NCI-H1694 (cell line): ENCODE results near the gene EHMT1.

Experiments used
- DNase-seq: peaks from one replicate; lab custom pipeline; 2025; lab: John Stamatoyannopoulos, UW

The EHMT1 gene

DNA sequence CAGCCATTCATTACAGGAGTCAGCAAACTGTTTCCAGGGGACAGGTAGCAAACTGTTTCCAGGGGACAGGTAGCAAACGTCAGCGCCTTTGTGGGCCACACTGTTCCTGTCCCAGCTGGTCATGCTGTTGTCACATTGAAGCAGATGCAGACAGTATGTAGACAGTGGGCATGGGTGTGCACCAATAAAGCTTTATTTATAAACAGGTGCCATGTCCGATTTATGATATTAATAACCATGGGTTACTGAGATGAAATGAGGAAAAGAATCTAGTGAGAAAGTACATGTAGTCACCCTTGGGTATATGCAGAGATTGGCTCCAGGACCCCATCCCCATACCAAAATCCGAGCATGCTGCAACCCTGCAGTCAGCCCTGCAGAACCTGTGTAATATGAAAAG lies 122.5 kb downstream of the EHMT1 start:
- DNase-seq: no peak

DNA sequence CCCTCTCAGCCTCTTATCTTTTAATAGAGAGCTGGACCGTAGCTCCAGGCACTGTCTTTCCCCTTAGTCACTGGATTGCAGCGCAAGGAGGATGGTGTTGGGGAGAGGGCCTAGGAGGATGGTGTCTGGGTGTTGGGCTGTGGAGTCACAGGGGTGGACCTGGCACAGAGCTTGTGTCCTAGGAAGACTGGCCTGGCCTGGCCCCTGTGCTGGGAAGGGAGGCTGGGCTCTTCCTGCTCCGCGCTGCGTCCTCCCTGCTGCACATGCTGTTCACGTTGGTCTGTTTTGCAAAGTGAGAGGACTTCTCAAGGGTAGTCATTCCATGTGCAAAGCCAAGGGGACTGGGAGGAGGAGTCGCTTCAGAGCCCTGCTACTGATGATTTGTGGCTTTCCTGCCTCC lies 123.9 kb downstream of the EHMT1 start:
- no peak for DNase-seq

DNA sequence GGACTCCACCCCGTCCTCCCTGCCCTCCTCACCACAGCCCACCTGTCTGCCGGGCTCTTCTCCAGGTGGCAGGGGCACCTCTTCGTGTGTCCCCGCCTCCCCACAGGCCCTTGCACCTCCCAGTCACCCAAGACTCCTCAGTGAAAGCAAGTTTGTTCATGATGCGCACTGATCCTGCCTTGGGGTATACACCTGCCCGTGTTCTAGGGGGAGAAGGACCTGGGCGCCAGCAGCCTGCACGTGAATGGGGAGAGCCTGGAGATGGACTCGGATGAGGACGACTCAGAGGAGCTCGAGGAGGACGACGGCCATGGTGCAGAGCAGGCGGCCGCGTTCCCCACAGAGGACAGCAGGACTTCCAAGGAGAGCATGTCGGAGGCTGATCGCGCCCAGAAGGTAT lies 124.9 kb downstream of the EHMT1 start:
- DNase-seq: no peak

DNA sequence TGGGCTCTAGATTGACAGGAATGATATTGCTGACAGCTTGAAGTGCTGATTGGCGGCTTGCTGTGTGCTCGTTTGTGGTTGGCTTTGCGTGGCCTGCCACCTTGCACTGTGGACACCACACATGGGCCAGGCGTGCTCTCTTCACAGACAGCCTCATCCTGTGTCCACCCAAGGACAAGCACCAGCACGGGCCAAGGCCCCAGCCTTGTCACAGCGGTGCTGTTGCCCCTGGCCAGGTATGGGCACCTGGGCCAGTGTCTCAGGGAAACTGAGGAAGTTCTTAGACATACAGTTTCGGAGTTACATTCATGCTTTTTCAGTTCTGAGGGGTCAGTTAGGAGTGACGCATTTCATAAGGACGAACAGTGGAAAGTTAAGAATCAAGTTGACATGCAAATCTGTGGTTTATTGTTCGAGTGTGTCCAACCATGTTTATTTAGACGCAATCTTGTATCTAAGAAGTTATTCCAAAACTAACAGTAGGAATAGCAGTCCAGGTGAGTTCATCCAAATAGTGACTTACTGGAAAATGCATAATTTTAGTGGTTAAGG lies 125.9 kb downstream of the EHMT1 start:
- DNase-seq: no peak

DNA sequence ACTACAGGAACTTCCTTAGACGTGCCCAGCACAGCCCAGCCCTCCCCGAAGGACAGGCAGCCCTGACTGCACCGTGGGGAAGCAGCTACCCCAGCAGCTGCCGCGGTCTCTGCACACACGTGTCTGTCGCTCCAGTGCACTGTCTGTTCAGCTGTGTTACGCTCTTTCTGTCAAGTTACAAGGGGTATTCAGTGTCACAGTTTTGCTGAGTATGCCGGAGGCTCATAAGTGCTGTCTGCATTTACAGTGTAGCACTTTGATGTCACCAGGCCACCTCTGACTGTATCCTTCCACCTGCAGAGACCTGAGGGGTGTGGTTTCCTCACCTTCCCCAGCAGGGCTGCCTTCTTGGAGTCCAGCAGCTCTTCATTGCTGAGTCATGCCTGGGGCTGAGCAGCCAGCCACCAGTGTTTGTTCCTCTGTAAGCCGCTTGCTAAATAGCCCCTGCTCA lies 126.8 kb downstream of the EHMT1 start:
- no peak for DNase-seq

DNA sequence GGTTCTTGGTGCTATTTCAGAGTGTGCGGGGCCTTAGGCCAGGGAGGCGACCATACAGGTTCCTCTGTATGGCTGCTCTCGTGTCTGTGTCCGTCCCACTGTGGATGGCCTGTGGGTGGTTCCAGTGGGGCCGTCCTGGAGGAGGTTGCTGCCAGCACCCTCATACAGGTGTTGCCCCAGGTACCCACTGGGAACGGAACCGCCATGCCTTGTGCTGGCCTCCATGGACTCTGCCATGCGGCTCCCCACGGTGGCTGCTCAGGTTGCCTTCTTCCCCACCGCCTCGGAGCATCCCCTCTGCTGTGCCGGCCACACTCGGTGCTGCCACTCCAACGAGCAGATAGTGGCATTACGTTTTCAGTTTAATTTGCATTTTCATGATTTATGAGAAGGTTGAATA lies 129.5 kb downstream of the EHMT1 start:
- no peak for DNase-seq

DNA sequence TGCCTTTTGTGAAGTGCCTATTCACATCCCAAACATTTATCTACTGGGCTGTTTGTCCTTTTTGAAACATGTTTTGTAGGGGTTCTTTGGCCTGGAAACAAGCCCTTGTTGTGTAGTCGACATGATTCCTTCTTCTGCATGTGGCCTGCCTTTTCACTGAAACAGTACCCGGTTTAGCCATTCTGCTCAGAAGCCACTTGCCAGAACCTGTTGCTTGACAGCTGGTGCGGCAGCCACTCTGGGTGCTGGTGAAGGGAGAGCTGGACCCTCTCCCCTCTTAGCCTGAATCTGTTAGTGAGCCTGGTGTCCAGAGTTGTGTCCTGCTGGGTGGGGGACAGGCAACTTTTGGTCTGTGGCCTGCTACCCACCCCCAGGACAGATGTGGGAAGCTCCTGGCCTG lies 129.9 kb downstream of the EHMT1 start:
- no peak for DNase-seq

DNA sequence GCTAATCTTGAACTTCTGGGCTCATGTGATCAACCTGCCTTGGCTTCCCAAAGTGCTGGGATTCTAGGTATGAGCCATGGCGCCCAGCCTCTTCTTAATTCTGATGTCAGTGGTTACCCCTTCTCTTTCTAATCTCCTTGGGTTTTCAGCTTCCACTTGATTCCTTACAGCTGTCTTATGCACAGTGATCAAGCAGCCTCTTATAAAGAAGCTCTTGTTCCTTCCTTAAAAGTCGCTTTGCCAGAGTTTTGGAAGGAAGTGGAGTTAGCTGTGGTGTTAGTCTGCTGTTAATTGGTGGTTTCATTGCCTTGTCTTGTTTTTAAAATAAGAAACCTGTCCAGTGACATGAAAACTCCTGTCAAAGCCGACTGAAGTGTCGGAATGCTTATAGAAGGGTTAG lies 130.7 kb downstream of the EHMT1 start:
- DNase-seq: no peak

DNA sequence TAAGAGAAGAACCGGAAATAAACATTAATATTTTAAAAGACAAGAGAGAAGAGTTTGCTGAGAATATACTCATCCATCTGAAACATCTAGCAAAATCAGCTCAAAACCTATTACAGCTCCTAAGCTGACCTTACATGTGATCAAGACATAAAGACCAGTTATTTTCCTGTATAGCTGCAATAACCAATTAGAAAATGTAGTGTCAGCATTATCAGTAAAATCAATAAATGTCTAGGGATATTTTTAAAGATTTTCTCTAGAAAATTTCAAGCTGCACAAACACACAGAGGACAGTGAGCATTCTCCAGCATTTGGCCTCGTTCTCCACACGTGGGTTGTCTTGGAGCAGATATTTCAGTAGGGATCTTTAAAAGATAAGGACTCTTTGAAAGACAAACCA lies 131.2 kb downstream of the EHMT1 start:
- no peak for DNase-seq

DNA sequence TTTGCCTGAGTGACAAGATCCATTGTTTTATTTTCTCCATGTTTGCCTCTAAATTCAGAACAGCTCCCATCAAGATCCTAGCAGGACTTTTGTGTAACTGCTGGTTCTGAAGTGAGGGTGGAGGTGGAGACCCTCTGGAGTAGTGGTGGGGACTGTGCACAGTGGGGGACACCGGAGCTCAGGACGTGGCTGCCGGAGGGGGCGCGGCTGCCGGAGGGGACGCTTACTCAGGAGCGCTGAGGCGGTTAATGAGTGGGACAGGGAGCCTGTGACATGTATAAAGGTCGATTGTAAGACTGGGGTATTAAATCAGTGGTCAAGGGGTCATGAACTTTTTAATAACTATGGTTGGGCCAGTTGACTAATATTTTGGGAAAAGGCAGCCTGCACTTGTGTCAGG lies 131.8 kb downstream of the EHMT1 start:
- DNase-seq: no peak

DNA sequence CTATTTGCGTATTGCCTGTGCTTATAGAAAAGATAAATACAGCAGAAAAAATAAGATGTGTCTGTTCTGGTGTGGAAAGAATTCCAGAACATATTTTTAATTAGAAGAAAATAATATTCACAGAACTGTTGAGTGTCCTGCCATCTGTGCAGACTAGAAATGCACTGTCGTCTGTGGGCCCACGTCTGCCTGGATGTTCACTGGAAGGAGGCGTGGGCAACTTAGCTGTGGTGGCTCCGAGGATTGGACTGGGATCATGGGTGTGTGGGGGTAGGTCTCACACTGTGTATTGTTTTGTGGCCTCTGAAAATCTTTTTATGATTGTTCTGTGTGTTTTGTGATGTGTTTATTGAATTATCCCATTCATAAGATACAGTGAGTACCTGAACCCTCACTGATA lies 132.8 kb downstream of the EHMT1 start:
- DNase-seq: no peak

DNA sequence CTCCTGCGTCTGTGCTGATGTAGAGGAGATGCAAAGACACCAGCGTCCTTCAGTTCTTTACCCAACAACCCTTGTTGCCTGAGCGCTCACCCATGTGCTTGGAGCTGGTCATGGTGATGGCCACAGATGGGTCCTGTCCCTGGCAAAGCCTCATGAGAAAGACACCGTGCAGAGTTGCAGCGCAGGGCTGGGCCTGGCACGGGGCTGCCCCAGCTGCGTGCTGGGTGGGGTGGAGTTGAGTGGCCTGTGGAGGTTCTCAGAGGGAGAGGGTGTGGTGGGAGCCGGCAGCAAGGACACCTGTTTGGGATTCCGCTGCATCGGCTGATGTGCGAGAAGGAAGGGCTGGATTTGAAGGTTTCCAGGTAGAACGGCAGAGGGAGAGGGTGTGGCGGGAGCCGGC lies 133.6 kb downstream of the EHMT1 start:
- DNase-seq: no peak

DNA sequence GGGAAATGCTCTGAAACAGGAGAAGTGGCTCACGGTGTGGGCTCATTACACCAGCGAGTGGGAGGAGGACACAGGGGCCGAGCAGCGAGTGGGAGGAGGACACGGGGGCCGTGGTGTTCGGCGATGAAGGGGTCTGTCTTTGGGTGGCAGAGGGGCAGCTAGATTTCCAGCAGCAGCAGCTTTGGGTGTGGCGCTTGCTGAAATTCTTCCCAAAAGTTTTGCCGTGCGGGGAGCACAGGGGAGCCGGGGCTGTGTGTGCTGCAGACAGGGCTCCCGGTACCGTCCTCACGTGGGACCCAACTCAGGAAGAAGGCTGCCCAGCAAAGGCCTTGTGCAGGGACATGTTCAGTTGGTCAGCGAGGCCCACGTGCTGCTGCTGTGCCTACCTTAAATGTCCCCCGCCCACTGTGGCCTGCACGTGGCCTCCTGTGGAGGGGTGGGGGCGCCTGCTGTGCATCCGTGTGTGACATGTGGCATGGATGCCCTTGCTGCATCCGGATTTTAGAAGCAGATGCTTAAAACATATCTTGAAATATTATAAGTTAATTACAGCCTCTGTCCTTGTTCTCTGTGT lies 134.5 kb downstream of the EHMT1 start:
- no peak for DNase-seq

DNA sequence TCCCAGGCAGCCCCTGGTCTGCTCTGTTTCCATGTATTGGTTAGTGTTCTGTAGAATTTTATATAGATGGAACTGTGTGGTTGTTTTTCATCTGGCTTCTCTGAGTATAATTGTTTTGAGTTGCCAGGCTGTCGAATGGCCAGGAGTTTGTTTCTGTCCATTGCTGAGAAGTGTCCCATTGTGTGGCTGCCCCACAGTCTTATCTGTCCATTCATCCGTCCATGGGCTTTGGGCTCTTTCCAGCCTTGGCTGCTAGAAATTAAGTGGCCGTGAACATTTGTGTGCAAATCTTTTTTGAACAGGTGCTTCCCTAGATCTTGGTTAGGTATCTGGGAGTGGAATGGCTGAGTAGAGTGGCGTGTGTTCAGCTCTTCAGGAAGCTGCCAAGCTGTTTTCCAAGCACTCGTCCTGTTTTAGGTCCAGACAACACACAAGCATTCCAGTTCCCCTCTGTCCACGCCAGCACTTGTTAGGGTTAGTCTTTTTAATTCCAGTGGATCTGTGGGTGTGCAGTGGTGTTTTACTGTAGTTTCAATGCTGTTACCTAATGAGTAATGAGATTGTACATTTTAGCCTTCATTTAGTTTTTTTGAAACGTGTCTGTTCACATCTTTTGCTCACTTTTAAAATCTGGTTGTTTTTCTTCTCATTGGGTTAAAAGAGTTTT lies 136.6 kb downstream of the EHMT1 start:
- DNase-seq: no peak

DNA sequence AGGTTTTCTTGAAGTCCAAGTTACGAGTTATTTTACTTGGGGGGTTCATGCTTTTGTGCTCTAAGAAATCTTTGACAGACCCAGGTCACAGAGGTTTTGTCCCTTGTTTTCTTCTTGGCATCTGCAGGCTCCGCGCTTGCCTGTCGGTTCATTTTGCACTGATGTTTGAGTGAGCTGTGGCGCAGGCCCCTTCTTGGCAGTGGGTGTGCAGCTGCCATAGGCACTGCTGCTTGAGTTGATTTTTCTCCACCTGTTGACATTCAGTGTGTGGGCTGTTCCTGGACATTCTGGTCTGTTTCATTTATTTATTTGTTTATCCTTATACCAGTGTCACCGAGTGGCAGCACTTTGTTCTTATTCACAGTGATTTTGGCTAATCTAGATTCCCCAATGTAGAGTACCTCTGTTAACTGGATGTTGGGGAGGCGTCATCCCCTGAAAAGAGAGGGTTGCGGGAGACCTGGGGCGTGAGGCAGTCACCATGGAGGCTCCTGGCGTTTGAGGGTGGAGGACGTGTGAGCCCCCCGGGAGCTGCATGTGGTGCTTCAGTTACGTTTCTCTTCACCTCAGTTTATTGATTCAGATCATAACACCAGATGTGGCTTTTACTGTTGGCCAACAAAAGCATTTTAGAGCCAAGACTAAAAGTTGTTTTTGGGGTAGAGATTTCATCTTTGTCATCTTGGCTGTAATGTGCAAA lies 137.4 kb downstream of the EHMT1 start:
- no peak for DNase-seq

DNA sequence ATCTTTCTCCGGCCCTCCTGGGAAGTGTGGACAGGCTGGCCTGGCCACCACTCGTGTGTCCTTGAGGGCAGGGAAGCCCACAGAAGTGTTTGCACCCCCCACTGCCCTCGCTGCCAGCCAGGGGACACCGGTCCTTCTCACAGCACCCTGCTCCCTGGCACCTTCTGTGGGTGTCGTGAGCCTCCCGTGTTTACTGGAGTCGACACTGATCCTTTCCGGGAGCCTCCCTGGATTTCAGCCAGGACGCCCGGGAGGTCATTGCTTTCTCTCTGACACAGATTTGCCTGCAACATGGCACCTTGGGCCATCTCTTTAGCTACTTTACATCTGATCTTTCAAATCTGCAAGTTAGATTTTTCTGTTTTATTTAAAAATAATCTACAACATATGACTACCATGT lies 138.3 kb downstream of the EHMT1 start:
- DNase-seq: no peak

DNA sequence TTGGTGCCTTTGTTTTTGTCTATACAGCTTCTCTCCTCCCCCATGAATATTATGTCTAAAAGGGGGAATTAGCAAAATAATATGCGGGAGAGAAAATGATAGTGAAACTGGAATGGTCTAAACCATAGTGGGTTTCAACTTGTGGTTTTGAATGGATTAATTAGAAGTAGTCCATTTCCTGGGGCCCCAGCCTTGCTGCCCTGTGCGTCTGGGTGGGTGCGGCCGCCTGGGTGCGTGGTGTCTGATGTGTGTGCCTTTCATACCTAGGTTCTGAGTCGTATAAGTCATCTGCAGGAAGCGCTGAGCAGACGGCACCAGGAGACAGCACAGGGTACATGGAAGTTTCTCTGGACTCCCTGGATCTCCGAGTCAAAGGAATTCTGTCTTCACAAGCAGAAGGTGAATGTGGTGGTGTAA lies 138.8 kb downstream of the EHMT1 start:
- no peak for DNase-seq

DNA sequence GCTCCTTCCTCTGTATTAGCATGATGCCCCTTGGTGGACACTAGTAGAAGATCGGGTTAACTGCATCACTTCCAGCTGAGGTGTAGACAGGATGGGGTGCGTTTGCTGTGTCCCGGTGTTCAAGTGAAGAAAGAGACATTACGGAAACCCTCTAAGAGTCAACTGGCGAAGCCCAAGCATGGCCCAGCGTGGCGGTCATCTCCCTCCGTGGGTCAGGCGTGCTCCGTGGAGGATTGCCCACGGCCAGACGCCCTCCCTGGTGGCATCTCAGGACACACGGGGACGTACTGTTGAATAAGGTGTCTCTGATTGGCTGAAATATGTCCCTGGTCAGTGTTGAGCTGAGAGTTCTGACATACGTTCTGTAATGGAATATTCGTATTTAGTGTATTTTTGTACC lies 139.3 kb downstream of the EHMT1 start:
- no peak for DNase-seq

DNA sequence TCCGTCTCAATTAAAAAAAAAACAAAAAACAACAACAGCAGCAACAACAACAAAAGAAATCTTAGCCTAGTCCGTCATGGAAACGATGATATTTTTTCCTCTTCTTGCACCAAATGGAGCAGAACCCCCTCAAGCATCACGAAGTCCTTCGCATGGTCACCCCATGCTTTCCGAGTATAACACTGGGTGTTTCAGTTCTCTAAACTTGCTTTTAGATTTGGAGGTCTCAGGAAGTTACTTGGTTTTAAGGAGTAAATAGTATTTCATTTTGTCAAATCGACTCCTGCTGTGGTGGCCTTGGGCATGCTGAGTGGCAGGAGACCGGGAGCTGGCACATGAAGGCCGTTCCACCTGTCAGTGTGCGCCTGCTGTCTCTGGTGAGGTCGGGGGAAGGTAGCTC lies 140.3 kb downstream of the EHMT1 start:
- no peak for DNase-seq

DNA sequence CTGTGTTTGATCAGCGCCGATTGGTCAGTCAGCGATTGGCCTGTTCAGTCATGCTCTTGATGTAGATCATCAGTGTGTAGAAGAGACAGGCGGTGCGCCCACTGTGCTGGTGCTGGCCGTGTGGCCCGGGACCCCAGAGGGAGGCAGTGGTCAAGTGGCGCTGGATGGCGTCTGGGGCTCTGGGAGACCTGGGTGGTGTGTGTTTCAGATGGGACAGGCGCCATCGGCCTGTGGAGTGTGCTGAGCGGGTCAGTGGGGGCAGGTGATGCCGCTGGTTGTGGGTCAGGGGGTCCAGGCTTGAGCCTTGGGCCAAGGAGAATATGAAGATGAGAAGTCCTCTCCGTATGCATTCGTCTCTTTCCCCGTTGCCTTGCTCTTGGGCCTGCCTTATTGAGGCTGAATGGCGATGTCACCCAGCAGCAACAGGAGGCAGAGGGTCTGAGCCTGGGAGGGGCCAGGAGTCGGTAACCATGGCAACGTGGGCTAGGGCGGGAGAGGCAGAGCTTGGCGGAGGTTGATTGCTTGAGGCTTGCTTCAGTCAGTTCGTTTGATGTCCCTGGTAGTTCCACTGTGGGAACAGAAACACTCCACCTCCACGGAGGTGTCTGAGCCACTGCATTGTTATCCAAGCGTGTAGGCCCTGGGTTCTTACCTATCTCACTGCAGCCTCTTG lies 141.0 kb downstream of the EHMT1 start:
- no peak for DNase-seq

DNA sequence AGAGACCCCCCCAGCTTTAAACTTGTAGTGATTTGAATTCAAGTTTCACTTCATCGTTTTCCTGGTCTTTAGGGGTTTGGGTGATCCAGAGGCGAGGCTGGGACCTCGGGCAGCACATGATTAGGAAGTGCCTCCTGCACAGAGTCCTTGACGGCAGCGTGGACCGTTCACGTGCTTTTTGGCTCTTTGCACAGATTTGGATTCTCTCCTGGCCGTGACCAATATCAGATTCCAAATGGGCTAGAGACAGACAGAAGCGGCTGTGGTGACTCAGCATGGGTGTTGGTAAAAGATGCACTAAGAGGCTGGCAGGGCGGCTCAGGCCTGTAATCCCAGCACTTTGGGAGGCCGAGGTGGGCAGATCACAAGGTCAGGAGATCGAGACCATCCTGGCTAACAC lies 141.6 kb downstream of the EHMT1 start:
- DNase-seq: no peak

DNA sequence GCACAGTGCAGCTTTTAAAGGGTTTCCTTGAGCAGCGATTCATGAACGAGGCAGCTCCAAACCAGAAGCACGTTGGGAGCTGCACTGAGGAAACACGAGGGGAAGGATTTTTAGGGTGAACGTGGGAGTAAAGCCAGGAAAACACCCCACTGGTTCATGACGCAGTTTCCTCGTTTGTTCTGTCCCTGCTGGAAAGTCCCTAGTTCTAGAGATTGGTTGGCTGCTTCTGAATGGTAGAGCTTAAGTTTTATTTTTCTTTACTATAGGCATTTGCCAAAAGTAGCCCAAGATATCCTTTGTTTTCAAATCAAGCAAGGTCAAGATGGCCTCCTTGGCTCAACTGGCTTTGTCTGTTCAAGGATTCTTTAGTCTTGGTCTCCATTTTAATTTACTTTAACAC lies 142.2 kb downstream of the EHMT1 start:
- DNase-seq: no peak

DNA sequence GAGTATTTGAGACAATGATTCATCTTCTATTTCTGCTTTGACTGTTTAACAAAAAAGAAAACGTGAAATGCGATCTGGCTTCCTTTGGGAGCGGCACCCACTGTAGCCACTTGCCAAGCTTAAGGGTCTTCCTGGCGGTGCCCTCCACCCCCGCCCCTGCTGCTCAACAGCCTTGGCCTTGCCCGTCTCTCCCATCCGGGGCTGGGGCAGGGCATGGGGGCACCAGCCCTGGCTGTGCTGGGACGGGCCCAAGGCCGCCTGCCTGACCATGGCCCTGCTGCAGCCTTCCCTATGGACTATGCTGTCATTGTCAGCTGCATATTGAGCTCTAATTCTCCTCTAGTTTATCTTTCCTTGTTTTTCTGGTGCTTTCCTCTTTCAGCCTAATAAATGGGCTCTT lies 143.0 kb downstream of the EHMT1 start:
- no peak for DNase-seq
